GM12875 (cell line): Measurements from ENCODE around the gene ARPP19.

Experiments used
- H3K4me3 ChIP-seq: one replicate; pipeline ENCODE4 v1.5.1; 2011; ENCODE audit warnings: low read depth, low read length, control low read depth
- CTCF ChIP-seq: IDR thresholded peaks from 2 replicates; pipeline ENCODE4 v1.5.1; 2011; ENCODE audit warnings: low read depth, mild to moderate bottlenecking, control low read depth, inconsistent platforms, low read length, moderate library complexity, borderline replicate concordance; ENCODE audit not compliant: insufficient read depth

ARPP19 gene

GRCh38 chr15:52540374-52541012 lies 28.3 kb downstream of the ARPP19 start:
- no peak for TF ChIP-seq CTCF
- no peak overlapping the region for H3K4me3 ChIP-seq

- no peak overlapping the region for H3K4me3 ChIP-seq
- TF ChIP-seq CTCF, result no peak
Measured at GRCh38 chr15:52537459-52537858, 31.4 kb downstream of the ARPP19 start.

- H3K4me3 ChIP-seq, result no peak overlapping the region
- no peak for TF ChIP-seq CTCF
Measured at GRCh38 chr15:52532427-52532826, 36.4 kb downstream of the ARPP19 start.

DNA sequence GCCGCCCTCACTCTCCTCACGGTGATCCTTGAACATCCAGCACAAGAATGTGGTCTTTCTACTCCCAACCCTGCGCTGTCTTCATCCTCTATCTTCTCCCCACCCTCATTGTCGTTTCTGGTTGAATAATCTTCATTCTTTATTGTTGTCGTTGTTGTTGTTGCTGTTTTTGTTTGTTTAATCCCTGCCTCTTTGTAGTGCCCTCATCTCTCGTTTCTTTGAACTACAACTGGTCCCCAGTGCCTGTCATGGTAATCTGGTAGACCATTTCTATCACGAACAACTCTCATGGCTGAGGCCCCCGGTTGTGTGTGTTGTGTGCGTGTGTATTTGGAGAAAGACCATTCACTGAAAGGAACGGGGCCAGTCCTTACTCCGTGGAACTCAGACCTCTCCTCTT lies 38.9 kb downstream of the ARPP19 start:
- no peak overlapping the region for H3K4me3 ChIP-seq

GRCh38 chr15:52529341-52529924 lies 39.4 kb downstream of the ARPP19 start:
- TF ChIP-seq CTCF, result no peak
- H3K4me3 ChIP-seq, result peak overlapping the region; percentile 68

More for the DNA sequence above, 38.9 kb downstream of the ARPP19 start:
- no peak for TF ChIP-seq CTCF

- peak within 1 kb of the TSS; percentile 68 for H3K4me3 ChIP-seq
- TF ChIP-seq CTCF, result peak; percentile 23; the same call in 1 of the 2 replicates
Measured at GRCh38 chr15:52528564-52529340, 40.1 kb downstream of the ARPP19 start, which contains the start of gene MYO5A. MYO5A (minus strand) TSS chr15:52528880; CDS start chr15:52528806, 74 bp downstream.
